NCI-H1092 treated with DMSO at 0.1 percent for 48 hours (cell line): ENCODE measurements around the gene TOP3A.

Experiments
- DNase-seq: peaks from one replicate; lab custom pipeline; 2025; lab: John Stamatoyannopoulos, UW

TOP3A gene

DNA sequence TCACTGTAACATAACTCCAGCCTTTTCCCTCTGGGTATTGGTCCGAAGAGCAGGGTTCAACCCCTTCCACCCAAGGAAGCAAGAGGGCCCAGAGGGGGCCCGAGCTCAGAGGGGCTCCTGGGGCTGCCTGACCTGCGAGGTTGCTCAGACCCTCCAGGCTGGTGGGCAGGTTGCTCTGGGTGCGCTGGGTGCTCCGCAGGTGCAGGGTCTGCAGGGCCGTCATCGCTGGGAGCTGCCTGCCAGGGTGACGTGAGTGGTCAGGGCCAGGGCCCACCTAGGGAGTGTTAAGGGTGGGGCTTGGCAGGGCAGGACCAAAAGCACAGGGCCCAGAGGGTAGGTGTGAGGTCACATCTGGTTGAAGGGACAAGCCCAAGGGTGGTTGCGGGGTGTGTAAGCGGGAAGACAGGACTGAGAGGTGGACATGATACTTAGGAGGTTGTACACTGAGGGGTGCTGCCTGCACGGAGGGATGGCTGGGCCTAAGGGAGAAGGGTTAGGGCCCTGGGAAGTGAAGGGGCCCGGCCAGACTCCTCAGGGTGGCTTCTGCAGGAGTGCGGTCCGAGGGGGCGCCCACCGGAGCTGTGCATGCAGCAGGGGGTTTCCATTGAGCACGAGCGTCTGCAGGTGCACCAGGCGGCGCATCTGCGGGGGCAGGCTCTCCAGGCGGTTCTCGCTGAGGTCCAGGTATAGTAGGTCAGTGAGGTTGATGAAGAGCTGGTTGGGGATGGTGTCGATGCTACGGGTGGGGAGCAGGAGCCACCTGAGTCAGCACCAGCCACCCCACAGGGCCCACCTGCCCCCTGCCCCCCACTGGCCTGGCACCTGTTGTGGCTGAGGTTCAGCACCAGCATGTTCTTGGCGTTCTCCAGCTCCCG is 60.6 kb downstream of the TOP3A start:
- no peak for DNase-seq

DNA sequence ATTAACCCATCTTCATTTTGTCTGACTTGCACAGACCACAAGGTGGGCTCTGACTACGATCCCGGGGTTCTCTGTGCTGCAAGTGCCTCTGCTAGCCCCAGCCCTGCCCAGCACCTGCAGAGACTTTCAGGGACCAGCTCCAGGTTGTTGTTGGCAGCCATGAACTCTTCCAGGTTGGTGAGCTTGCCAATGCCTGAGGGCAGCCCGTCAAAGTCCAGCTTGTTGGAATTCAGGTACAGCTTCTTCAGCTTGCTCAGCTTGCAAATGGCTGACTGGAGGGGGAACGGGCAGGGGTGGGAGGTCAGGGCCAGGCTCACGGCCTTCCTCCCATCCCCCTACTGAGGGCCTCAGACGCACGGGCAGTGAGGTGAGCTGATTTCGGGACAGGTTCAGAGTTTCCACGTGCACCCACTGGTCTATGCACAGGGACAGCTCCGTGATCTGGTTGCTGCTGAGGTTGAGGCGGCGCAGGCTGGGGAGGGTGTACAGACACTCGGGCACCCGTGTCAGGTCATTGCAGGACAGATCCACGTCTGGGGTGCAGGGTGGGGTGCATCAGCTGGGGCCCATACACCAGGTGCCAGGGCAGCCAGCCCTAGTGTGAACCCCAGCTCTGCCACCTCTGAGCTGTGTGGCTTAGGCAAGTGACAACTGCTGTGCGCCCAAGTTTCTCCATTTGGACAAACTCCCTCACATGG is 61.5 kb downstream of the TOP3A start:
- DNase-seq, result no peak

DNA sequence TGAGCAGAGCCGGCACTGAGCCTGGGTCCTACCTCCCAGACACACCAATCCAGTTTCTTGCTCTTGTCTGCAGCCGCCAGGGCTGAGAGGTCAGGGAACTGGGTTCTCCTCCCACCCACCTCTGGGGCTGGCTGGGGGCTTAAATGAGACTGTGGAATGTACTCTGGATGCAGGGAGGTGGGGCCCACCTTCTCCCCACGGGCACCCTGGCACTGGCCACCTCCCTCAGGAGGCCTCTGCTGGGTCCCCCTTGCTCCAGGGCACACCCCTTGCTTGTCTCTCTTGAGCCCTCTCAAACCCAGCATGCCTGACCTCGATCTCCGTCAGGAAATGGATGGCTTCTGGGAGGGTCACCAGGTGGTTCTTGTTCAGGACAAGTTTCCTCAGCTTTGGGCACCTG is 62.6 kb downstream of the TOP3A start:
- no peak for DNase-seq

DNA sequence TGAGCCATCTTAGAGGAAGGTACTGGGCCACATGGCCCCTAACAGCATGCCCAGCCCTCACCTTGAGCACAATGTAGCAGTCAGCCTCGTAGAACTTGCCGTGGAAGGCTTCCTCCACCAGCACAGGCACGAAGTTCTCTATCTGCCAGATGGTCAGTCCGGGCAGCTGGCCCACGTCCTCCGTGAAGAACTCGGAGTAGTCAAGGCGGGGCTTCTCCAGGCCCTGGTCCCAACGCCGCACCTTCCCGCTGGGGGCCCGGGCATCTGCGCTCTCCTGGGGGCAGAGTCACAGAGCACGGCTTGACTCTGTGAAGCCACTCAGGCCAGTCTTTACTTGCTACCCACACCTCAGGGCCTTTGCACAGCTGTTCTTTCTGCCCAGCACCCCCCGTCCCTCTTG is 63.6 kb downstream of the TOP3A start:
- no peak for DNase-seq

DNA sequence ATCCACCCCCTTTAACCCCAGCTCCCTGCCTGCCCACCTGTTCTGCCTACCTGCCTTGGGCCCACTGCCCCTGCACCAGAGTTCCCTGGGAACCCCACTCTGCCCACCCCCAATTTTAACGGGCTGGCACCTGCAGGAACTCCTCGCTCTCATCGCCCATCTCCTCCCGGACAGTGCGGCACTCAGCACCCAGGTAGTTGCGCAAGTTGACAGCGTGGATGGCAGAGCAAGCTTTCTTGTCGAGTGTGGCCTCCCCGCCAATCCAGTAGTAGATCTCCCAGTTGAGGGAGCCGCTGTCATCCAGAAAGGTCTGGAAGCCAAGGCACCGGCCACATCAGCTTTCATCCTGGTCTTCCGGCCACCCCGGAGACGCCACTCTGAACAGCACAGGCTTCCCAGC is 64.1 kb downstream of the TOP3A start:
- no peak for DNase-seq

DNA sequence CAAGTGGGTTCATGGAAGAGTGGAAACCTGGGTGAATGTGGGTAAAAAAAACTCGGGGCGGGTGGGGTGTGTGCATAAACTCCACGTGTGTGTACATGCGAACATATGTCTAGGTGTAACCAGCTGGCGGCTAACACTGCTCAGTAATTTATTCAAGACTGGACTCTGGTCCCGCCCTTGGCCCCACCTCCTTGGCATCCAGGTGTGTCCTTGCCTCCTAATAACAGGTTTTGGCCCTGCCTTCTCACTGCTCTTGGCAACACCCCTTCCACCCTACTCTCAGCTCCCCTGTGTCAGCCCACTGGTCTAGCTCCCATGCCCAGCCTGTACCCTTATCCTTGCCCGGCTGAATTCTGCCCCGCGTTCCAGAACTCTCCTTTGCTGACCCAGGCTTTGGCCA is 64.5 kb downstream of the TOP3A start:
- DNase-seq, result no peak

DNA sequence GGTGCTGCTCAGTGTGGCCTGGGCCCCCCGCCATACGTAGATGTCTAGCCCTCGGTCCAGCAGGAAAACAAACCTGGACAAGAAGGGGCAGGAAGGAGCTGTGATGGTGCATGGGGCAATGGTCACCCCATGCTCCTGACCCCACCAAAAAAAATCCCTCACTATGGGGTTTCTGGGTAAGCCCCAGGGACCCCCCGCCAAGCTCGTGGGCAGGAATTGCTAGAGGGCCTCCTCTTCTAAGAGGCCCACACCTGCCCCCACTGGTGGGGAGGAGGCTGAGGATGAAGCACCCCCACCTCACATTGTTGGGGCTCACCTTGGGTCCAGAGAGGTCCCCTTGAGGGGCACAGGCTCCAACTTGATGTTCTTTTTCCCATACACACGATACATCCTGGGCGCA is 66.0 kb downstream of the TOP3A start:
- DNase-seq, result no peak

DNA sequence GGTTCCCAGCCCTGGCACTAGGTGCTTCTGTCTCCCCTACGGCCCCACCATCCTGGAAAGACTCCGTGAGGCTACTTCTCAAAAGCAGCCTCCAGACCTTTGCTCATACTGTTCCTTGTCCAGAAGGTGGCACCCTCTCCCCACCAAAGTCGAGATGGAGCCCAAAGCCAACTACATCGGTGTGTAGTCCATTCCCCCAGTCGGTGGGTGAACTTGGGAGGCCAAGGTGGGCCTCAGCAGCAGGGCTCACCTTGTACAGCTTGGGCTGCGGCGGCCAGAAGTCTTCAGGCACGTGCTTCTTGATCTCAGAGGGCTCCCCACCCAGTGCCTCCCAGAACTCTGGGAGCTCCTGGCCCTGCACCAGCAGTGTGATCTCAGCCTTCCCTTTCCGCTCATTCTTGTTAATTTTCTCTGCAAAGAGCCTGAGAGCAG is 66.5 kb downstream of the TOP3A start:
- peak; percentile 27 for DNase-seq

DNA sequence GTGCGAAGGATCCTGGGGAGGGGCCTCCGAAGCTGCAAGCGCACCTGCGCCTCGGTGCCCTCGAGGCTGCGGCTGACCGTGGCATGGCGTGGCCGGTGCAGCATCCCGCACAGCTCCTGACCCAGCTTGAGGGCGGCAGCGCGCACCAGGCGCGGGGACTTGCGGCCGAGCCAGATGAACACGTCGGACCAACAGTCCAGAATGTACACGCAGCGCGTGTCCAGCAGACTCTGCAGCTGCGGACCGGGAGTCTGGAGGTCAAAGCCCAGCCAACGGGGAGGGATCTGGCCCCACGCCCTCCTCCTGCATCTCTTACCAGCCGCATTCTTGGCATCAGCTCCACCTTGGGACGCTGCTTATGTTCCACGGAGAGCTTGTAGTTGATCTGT is 67.2 kb downstream of the TOP3A start:
- no peak for DNase-seq

DNA sequence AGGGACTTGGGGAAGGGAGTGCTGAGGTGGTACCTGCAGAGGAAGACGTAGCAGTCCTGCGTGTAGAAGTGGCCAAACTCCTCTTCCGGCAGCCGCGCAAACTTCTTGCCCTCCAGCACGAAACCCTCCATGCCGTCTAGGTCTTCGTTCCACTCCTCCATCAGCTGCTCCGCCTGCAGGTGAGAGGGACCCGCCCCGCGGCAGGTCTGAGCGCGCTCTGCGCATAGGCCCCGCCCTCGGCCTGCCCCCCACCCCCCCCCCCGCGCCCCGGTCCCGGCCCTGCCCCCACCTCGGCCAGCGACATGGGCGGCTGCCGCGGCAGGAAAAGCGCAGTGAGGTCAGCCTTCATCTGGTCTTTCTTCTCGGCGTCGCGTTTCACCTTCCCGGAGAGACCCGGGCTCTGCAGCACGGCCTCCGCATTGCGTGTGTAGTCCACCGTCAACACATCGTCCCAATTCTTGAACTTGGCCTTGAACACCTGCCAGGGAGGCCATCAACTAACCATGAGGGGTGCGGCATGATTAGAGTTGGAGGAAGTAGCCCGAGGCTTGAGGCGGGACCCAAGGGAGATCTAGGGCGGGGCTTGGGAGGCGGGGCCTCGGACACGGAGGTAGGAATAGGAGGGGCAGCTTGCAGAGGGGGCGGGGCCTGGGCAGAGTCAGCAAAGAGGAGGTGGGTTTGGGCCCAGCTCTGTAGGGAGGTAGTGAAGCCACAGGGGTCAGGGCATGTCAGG is 67.7 kb downstream of the TOP3A start:
- DNase-seq, result peak; percentile 3

DNA sequence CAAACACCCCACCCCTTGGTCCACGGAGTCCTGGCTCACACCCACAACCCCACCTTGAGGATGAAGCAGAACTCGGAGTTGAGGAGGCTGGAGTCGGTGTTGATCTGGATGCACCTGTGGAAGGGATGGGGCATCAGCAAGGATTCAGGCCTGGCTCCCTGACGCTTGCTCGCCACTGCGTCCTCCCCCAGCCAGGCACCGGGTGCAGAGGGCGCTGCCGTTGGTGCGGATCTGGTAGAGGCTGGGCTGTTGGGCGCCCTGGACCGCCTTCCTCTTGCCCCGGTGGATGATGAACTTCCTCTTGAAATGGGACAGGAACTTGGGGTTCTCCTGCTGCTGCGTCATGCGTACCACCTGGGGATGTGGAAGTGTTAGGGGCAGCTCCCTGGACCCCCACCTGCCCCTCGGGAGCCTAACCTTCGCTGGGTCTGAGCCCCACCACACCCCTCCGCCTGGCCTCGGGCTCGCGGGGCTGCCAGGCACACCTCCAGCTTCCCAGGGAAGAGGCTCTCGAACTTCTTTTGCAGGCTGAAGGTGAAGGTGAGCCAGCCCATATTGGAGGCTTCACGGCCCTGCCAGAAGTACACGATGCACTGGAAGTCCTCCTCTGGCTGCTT is 68.6 kb downstream of the TOP3A start:
- no peak for DNase-seq

DNA sequence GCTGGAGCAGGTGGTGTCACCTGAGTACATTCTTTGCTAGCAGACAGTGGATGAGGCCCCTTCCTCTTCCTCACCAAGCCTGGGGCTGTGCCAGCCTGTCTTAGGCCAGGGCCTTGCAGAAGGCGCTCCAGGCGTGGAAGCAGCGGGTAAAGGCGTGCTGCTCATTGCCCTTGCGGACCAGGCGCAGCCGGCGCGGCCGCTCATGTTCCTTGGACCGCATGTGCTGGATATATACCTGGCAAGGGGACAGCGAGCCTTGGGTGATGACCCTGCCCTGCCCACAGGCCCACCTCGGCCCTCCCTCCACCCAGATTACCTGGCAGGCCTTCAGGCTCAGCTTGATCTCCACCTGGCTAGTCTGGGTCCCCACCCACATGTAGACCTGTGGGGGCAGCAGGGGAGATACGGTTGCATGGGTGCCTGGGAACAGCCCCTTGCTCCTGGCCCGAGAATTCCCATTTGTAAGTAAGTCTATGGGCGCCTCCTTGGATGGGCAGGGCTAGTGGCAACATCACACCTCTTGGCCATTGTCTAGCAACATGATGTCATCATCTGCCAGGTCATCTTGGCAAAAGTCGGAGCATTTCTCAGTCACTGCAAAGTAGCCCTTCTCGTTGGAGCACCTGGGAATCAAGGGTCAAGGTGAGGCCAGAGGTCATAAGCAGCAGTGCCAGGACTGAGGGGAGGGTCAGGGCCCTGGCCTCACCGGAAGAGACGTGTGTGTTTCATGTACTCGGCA is 69.6 kb downstream of the TOP3A start:
- no peak for DNase-seq

DNA sequence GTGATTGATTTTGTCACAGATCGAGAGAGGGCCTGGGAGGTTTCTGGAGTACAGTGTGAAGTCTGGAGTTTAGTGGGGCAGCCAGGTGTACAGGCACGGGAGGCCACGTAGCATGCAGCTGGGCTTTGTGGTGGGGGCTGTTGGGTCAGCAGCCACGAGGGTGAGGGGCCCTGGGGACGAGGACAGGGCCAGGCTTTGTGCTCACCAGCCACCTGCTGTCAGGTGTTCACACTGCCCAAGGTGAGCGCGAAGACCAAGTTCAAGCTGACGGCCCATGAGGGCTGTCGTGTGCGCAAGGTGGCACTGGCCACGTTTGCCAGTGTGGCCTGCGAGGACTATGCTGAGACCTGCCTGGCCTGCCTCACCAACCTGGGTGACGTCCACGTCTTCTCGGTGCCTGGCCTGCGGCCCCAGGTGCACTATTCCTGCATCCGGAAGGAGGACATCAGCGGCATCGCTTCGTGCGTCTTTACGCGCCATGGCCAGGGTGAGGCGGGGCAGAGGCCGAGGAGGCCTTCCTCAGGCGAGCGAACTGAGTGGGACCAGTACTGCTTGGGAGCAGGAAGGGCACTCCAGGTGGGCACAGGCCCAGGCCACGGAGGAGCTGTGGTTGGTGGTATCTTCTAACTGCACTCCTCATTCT is 73.4 kb downstream of the TOP3A start:
- no peak for DNase-seq

DNA sequence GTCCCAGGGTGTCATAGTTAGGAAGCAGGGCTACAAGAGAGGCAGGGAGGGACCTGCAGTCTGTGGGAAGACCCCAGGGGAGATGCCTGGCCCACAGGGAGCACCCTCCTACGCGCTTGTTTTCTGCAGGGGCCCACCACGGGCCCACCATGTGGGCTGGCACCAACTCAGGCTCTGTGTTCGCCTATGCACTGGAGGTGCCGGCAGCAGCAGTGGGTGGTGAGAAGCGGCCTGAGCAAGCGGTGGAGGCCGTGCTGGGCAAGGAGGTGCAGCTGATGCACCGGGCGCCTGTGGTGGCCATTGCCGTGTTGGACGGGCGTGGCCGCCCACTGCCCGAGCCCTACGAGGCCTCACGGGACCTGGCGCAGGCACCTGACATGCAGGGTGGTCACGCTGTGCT is 74.3 kb downstream of the TOP3A start:
- DNase-seq, result no peak

DNA sequence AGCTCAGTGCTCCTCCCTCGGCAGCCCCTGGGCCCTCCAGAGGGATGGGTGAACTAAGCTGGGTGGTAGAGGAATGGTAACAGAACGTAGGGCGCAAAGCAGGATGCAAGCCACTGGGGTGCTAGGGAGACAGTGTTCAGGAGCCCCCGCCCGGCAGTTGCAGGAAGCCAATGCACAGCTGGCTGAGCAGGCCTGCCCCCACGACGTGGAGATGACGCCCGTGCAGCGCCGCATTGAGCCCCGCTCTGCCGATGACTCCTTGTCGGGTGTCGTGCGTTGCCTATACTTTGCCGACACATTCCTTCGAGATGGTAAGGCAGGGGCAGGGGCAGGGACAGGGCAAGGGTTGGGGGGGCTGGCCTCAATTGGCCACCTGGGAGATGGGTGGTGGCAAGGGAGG is 76.5 kb downstream of the TOP3A start:
- no peak for DNase-seq

DNA sequence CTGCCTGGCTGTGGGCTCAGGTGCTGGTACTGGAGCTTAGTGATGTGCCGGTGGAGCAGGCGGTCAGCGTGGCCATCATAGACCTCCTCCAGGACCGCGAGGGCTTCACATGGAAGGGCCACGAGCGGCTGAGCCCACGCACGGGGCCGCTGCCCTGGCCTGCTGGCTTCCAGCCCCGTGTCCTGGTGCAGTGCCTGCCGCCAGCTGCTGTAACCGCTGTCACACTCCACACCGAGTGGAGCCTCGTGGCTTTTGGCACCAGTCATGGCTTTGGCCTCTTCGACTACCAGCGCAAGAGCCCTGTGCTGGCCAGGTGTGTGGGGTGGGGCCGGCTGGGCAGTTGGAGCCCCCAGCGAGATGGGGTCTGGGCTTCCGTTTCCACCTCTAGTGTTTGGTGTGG is 77.3 kb downstream of the TOP3A start:
- no peak for DNase-seq

DNA sequence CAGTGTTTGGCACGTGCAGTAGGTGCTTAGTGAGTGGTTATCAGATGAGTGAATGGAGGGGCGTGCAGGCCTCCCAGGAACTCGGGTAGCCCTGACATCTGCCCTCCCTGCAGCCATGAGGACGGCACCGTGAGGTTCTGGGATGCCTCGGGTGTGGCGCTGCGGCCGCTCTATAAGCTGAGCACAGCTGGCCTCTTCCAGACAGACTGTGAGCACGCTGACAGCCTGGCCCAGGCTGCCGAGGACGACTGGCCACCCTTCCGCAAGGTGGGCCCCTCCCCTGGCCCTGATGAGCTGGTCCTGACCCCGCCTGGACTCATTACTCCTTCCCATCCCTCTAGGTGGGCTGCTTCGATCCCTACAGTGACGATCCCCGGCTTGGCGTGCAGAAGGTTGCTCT is 78.3 kb downstream of the TOP3A start:
- DNase-seq, result no peak

DNA sequence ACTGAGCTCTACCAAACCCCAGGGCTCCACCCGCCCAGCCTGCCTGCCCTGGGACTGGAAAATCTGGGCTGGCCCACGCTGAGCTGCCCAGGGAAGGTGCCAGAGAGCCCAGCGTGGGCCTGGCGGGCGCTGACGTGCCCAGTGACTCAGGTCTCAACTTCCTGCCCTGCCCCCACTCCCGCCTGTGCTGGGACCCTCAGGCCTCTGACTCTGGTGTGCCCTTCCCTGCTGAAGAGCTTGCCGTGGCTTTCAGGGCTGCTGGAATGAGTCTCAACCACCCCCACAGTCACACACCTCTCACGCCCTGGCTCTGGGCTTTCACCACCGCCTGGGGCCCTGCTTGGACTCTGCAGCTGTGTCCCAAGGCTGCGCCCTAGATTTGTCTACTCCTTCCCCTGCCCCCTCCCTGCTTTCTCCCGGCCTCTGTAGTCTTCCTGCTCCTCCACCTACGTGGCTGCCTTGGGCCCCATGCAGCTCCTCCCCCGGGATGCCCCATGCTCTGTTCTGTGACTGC is 79.0 kb downstream of the TOP3A start:
- DNase-seq, result no peak

DNA sequence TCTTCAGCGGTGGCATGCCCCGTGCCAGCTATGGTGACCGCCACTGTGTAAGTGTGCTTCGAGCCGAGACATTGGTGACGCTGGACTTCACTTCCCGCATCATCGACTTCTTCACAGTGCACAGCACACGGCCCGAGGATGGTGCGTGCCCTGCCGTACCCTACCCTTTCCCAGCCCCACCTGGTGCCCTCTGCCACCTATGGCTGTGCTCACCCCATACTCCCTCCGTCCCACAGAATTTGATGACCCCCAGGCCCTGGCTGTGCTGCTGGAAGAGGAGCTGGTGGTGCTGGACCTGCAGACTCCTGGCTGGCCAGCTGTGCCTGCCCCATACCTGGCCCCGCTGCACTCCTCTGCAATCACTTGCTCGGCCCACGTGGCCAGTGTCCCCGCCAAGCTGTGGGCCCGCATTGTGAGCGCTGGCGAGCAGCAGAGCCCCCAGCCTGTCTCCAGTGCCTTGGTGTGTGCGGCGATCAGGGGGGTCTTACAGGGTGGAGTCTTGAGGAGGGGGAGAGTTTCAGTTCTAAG is 79.9 kb downstream of the TOP3A start:
- DNase-seq, result no peak

DNA sequence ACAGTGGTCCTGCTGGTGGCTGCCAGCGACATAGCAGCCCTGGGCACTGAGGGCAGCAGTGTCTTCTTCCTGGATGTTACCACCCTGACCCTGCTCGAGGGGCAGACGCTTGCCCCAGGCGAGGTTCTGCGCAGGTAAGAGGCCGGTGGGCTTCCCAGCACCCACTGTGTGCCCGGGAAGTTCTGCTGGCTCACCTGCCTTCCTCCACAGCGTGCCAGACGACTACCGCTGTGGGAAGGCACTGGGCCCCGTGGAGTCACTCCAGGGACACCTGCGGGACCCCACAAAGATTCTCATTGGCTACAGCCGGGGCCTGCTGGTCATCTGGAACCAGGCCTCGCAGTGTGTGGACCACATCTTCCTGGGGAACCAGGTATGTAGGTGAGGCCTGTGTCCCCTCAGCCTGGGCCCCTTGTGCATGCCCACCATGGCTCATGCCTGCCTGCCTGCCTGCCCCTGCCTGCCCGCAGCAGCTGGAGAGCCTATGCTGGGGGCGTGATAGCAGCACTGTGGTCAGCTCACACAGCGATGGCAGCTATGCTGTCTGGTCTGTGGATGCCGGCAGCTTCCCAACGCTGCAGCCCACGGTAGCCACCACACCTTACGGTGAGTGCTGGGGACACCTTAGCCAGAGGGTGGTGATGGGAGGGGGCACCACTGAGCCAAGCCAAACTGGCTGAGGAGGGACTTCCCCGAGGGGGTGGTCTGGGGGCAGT is 80.8 kb downstream of the TOP3A start:
- no peak for DNase-seq
